ENCODE results near the gene QPCTL. TPM values are rescaled to one million over a fixed set of nuclear protein-coding genes. Genes with fewer than 3 reads are reported as not detected.

QPCTL gene
- total RNA-seq, 1 experiment from 2014 or later, result 13.7 TPM

GRCh38 chr19:45659096-45659729, 33.3 kb upstream of the QPCTL start:
- H2AFZ ChIP-seq (ENCODE audit: low read length), result no peak overlapping the region
- no peak for TF ChIP-seq CTCF (conservative IDR thresholded peaks at IDR 0.05)
- no peak for DNase-seq

More at GRCh38 chr19:45659096-45659729, 33.3 kb upstream of the QPCTL start:
- H3K27me3 Mint-ChIP-seq (ENCODE audit: low read depth), result peaks cover 26% of the 10 kb centered on the region
- no peak overlapping the region for H3K14ac ChIP-seq (ENCODE audit: insufficient read depth, low read length)
- no peak overlapping the region for H4K5ac ChIP-seq (ENCODE audit: insufficient read length, low read depth, low read length)
- no peak overlapping the region for H3T11ph ChIP-seq (ENCODE audit: low read length)
- WGBS (ENCODE audit: extremely low coverage, insufficient read length, low lambda C conversion rate), result no CpG with 5 or more reads among the region's 6 CpGs
- H2AK5ac ChIP-seq (ENCODE audit: insufficient read length, low read length), result no peak overlapping the region
- H3K56ac ChIP-seq (ENCODE audit: insufficient read length, low read depth, low read length), result no peak overlapping the region
- H2BK120ac ChIP-seq (ENCODE audit: low read depth, low read length, poor library complexity, severe bottlenecking), result no peak overlapping the region
- no peak overlapping the region for H3K27ac ChIP-seq (ENCODE audit: insufficient read length, low read depth, low read length)
- H3K79me1 ChIP-seq (ENCODE audit: insufficient read depth, low read depth, low read length, poor library complexity, severe bottlenecking), result no peaks in the 10 kb centered on the region
- H4K20me1 ChIP-seq (ENCODE audit: control insufficient read depth, insufficient read depth, insufficient read length), result no peaks in the 10 kb centered on the region
- no peak overlapping the region for H3K4ac ChIP-seq (ENCODE audit: low read depth, low read length)
- H3K18ac ChIP-seq (ENCODE audit: insufficient read length, low read depth, low read length), result no peak overlapping the region
- no peaks in the 10 kb centered on the region for H3K9me3 ChIP-seq (ENCODE audit: control insufficient read depth, low read depth, low read length)
- peaks cover 0 to 3% of the 10 kb centered on the region in 2 experiments; a peak in 1 of 5 replicates for H3K9me3 Mint-ChIP-seq
- H3K9ac ChIP-seq (ENCODE audit: extremely low read depth, insufficient read length, low read length), result no peak overlapping the region
- H3K4me1 ChIP-seq (ENCODE audit: insufficient read depth, low read length), result no peaks in the 10 kb centered on the region
- peaks cover 0 to 12% of the 10 kb centered on the region in 2 experiments; a peak in 2 of 4 replicates for H3K4me1 Mint-ChIP-seq
- H3K36me3 Mint-ChIP-seq (ENCODE audit: insufficient read depth in 1 of 3, low read depth in 3 of 3), result no peaks in the 10 kb centered on the region
- H3K4me2 ChIP-seq (ENCODE audit: insufficient read depth, insufficient read length, low read length), result no peak overlapping the region
- H2BK12ac ChIP-seq (ENCODE audit: insufficient read length, low read depth, low read length), result no peak overlapping the region
- H2BK20ac ChIP-seq (ENCODE audit: low read depth, low read length, poor library complexity, severe bottlenecking), result no peak overlapping the region
- H3K27me3 ChIP-seq (ENCODE audit: insufficient read depth, low read length), result no peaks in the 10 kb centered on the region
- H3K4me3 Mint-ChIP-seq, result no peak overlapping the region
- no peaks in the 10 kb centered on the region for H3K79me2 ChIP-seq (ENCODE audit: insufficient read depth, low read length)
- no peak overlapping the region for H4K8ac ChIP-seq (replicated peaks; ENCODE audit: insufficient read length, low read depth, low read length)
- no peak overlapping the region for H2BK5ac ChIP-seq (ENCODE audit: insufficient read length, low read length)
- H2BK15ac ChIP-seq (ENCODE audit: low read depth, low read length), result no peak overlapping the region
- no peak overlapping the region for H3K27ac Mint-ChIP-seq
- no peak overlapping the region for H3K23ac ChIP-seq (ENCODE audit: insufficient read length, low read depth, low read length)
- no peak overlapping the region for H4K91ac ChIP-seq (ENCODE audit: insufficient read length, low read depth, low read length)
- no peaks in the 10 kb centered on the region for H3K23me2 ChIP-seq (ENCODE audit: insufficient read length, low read depth, low read length, poor library complexity, severe bottlenecking)
